ENCODE measurements around the gene HSPA12A. TPM values are rescaled to one million over a fixed set of nuclear protein-coding genes. Genes with fewer than 3 reads are reported as not detected.

HSPA12A gene
- total and polyA plus RNA-seq, 2 of the 13 experiments (the other 11 are each of a cell fraction or from before 2014, with no cell fraction given) = 6.4 to 13.6 TPM

DNA sequence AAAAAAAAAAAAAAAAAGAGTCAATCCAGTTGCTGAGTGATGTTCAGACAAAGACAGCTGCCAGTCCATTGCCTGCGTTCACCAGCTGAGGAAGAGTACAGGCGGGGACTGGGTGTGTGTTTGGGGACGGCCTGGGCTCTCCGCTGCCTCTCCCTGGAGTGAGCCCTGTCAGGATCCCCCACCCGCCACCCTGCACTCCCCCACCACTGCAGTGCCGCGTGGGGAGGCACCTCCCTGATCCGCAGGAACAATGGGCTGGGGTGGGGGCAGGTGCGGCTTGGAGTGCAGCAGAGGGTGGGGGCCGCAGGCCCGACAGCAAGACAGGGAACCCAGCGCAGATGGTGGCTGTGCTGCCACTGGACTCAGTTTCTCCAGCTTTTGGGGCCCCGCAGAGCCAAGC is 1.4 kb downstream of the HSPA12A start:
- peaks cover 14% of the 10 kb centered on the region for H3K79me2 ChIP-seq (ENCODE audit: insufficient read depth, low read length)
- BruUV-seq (replicated peaks) = no TSS peak
- no peaks in the 10 kb centered on the region for H3K36me3 ChIP-seq (replicated peaks in 1 of 2; ENCODE audit: control insufficient read depth in 1 of 2, insufficient read depth in 2 of 2, low read length in 2 of 2)
- FAIRE-seq (no peak), ATAC-seq (no peak), DNase-seq (ENCODE audit: low spot score) (no peak)
- ChIA-PET CTCF (ENCODE audit: low intra/inter-chr PET ratio, low total read pairs) (no interaction called here), POLR2A (no interaction called here)
- H3K27me3 ChIP-seq (ENCODE audit: control insufficient read depth in 1 of 2, insufficient read depth in 2 of 2, low read length in 2 of 2) = peaks cover 0 to 23% of the 10 kb centered on the region in 2 experiments; a peak in 3 of 5 replicates
- H3K27ac ChIP-seq (ENCODE audit: extremely low read length, insufficient read depth, low read length) = no peak overlapping the region
- WGBS (ENCODE audit: low lambda C conversion rate) = 77% methylated on average over 4 of the region's 13 CpGs
- no peak overlapping the region for H2AFZ ChIP-seq (ENCODE audit: low read length)
- in situ Hi-C loops (cut with HindIII; ENCODE audit: extremely low pct_ligation_motif_present, low pct_unique_long_range_greater_than_20kb) (no loop called here), intact Hi-C loops (cut with micrococcal nuclease; ENCODE audit: unreplicated experiment) (loop anchor here (5.0 kb wide), 2 partner anchors 46 to 49 kb away; no protein-coding TSS in a partner anchor)
- TF ChIP-seq, protein P1, sequence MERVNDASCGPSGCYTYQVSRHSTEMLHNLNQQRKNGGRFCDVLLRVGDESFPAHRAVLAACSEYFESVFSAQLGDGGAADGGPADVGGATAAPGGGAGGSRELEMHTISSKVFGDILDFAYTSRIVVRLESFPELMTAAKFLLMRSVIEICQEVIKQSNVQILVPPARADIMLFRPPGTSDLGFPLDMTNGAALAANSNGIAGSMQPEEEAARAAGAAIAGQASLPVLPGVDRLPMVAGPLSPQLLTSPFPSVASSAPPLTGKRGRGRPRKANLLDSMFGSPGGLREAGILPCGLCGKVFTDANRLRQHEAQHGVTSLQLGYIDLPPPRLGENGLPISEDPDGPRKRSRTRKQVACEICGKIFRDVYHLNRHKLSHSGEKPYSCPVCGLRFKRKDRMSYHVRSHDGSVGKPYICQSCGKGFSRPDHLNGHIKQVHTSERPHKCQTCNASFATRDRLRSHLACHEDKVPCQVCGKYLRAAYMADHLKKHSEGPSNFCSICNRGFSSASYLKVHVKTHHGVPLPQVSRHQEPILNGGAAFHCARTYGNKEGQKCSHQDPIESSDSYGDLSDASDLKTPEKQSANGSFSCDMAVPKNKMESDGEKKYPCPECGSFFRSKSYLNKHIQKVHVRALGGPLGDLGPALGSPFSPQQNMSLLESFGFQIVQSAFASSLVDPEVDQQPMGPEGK (CRISPR knock-in tag; IDR thresholded peaks at IDR 0.05) = peak; percentile 54; the same call in 1 of the 2 replicates
- TF ChIP-seq ZNF761 (CRISPR knock-in tag; conservative IDR thresholded peaks at IDR 0.05) = no peak
- TF ChIP-seq RCOR2 (CRISPR knock-in tag; IDR thresholded peaks at IDR 0.05) = no peak
- 0 out of 2 replicates have a peak, but pooled peaks have one; percentile 24 for TF ChIP-seq ZSCAN21 (CRISPR knock-in tag; IDR thresholded peaks at IDR 0.05; ENCODE audit: borderline replicate concordance)
- TF ChIP-seq PAX8 (CRISPR knock-in tag; IDR thresholded peaks at IDR 0.05; ENCODE audit: borderline replicate concordance) = no peak
- TF ChIP-seq SALL1 (CRISPR knock-in tag; IDR thresholded peaks at IDR 0.05) = 0 out of 2 replicates have a peak, but pooled peaks have one; percentile 15
- TF ChIP-seq FOXA1 (IDR thresholded peaks at IDR 0.05) = no peak
- TF ChIP-seq FOXA1 (CRISPR knock-in tag; IDR thresholded peaks at IDR 0.05) = no peak
- 0 out of 2 replicates have a peak, but pooled peaks have one; percentile 15 for TF ChIP-seq MTF2 (CRISPR knock-in tag; IDR thresholded peaks at IDR 0.05; ENCODE audit: borderline replicate concordance)
- TF ChIP-seq, protein P2, sequence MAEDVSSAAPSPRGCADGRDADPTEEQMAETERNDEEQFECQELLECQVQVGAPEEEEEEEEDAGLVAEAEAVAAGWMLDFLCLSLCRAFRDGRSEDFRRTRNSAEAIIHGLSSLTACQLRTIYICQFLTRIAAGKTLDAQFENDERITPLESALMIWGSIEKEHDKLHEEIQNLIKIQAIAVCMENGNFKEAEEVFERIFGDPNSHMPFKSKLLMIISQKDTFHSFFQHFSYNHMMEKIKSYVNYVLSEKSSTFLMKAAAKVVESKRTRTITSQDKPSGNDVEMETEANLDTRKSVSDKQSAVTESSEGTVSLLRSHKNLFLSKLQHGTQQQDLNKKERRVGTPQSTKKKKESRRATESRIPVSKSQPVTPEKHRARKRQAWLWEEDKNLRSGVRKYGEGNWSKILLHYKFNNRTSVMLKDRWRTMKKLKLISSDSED (CRISPR knock-in tag; IDR thresholded peaks at IDR 0.05) = 0 out of 2 replicates have a peak, but pooled peaks have one; percentile 41
- no peak for TF ChIP-seq KAT7 (CRISPR knock-in tag; IDR thresholded peaks at IDR 0.05; ENCODE audit: borderline replicate concordance)
- peak overlapping the region; percentile 68; the same call in 1 of the 2 replicates for H3K9ac ChIP-seq (ENCODE audit: insufficient read depth, low read depth, low read length)
- peak overlapping the region; percentile 86 for H3K4me2 ChIP-seq (ENCODE audit: low read depth, low read length)
- peaks cover 32% of the 10 kb centered on the region for H3K4me1 ChIP-seq (ENCODE audit: insufficient read depth, low read length)
- no peaks in the 10 kb centered on the region for H3K9me3 ChIP-seq (ENCODE audit: low read length)
- H3K4me3 ChIP-seq (replicated peaks in 1 of 3; ENCODE audit: insufficient read depth in 1 of 3, low read depth in 2 of 3, low read length in 3 of 3) = peak overlapping the region; percentile 71 to 80 (median 74); a peak in 5 of 6 replicates
- 0 out of 2 replicates have a peak, but pooled peaks cover 3% of the 10 kb centered on the region for H4K20me1 ChIP-seq (ENCODE audit: insufficient read depth, low read length)
